ENCODE results near the gene TMEM117. TPM values are rescaled to one million over a fixed set of nuclear protein-coding genes. Genes with fewer than 3 reads are reported as not detected.

The TMEM117 gene
- total RNA-seq, 6 experiments from 2014 or later, result 2.4 to 15.3 (median 3.1) TPM

DNA sequence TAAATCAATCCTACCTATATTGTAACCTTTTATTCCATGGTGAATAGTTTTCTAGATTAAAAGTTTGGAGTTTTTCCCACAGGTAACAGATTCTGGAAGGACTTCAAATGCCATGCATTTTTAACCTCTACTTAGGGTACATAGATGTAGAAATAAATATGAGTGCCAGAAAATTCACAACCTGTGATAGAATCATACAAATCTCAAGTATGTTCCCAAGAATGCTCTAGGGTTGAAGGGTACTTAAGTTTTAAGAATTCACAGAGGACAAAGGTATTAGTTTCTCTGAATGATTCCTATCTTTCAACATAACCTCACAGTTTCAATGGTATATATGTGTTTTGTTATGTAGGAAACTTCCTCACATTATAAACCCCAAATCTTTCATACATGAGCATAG lies 511.3 kb downstream of the TMEM117 start:
- Histone ChIP-seq H3K27me3 (no peaks in the 10 kb centered on the region), H3K4me1 (peaks cover 0 to 3% (median 0%) of the 10 kb centered on the region in 4 donors), H3K27ac (no peak overlapping the region), H3K36me3 (no peaks in the 10 kb centered on the region), H3K9me3 (no peaks in the 10 kb centered on the region), H3K4me3 (no peak overlapping the region)
- intact Hi-C loops (cut with DNase I), result no loop called here
- TF ChIP-seq, protein P1, sequence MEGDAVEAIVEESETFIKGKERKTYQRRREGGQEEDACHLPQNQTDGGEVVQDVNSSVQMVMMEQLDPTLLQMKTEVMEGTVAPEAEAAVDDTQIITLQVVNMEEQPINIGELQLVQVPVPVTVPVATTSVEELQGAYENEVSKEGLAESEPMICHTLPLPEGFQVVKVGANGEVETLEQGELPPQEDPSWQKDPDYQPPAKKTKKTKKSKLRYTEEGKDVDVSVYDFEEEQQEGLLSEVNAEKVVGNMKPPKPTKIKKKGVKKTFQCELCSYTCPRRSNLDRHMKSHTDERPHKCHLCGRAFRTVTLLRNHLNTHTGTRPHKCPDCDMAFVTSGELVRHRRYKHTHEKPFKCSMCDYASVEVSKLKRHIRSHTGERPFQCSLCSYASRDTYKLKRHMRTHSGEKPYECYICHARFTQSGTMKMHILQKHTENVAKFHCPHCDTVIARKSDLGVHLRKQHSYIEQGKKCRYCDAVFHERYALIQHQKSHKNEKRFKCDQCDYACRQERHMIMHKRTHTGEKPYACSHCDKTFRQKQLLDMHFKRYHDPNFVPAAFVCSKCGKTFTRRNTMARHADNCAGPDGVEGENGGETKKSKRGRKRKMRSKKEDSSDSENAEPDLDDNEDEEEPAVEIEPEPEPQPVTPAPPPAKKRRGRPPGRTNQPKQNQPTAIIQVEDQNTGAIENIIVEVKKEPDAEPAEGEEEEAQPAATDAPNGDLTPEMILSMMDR (IDR thresholded peaks at IDR 0.05), result no peak
- no peak for DNase-seq
- no peak for ATAC-seq

DNA sequence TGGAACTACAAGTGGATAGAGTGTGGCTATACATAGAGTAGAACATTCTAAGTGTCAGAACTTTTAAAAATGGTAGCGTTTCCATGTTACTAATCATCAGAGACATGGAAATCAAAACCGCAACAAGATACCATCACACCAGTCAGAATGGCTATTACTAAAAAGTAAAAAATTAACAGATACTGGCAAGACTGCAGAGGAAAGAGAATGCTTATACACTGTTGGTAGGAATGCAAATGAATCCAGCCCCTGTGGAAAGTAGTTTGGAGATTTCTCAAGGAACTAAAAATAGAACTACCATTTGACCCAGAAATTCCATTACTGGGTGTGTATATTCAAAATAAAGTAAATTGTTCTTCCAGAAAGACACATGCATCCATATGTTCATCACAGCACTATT lies 521.6 kb downstream of the TMEM117 start:
- Histone ChIP-seq H3K27ac (no peak overlapping the region), H3K4me3 (no peak overlapping the region), H3K27me3 (no peaks in the 10 kb centered on the region), H3K4me1 (no peaks in the 10 kb centered on the region), H3K9me3 (no peaks in the 10 kb centered on the region), H3K36me3 (no peaks in the 10 kb centered on the region)
- 89% methylated on average over 2 of the region's 2 CpGs for WGBS (ENCODE audit: insufficient coverage, low coverage, low lambda C conversion rate, missing lambda C conversion rate)
- TF ChIP-seq POLR2A (IDR thresholded peaks at IDR 0.05), result no peak
- TF ChIP-seq, protein P1 (IDR thresholded peaks at IDR 0.05), result no peak
- DNase-seq, result no peak
- intact Hi-C loops (cut with DNase I), result no loop called here
- no peak for ATAC-seq

DNA sequence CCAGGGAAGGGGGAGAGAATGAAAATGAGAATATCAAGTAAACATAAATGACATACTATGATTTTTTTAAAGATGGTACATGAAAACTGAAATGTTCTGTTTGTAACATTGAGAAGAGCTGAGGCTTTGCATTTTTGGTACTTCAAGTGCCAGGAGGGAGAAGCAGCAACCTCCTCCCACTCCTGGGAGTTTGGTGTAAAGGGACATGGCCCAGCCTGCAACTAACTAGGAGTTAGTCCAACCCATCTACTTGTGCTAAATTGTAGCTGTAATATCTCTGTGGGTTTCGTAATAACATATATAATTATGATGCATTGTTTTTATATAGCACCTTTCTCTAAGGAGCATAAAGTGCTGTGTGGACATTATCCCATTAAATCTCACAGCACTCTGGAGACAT lies 522.8 kb downstream of the TMEM117 start:
- intact Hi-C loops (cut with DNase I), result no loop called here
- H3K27ac ChIP-seq, result no peak overlapping the region
- ATAC-seq, result no peak

DNA sequence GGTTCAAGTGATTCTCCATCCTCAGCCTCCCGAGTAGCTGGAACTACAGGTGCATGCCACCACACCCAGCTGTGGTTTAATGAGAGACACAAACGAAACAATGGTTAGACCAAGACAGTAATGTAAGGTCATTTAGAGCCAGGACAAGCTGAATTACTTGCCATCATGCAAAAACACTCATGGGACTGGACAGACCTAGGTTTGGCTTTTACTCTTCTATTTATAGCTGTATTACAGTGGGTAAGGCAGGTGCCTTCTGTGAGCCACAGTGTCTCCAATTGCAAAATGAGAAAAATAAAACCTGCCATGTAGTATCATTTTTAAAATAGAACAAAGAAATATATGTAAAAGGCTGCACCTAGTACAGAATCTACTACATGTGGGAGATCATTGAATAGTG lies 527.1 kb downstream of the TMEM117 start:
- DNase-seq, result no peak
- Histone ChIP-seq H3K4me1 (no peaks in the 10 kb centered on the region), H3K27ac (no peak overlapping the region), H3K36me3 (no peaks in the 10 kb centered on the region), H3K4me3 (no peak overlapping the region), H3K9me3 (no peaks in the 10 kb centered on the region), H3K27me3 (no peaks in the 10 kb centered on the region)
- whole genome bisulfite sequencing (ENCODE audit: insufficient coverage, low coverage, low lambda C conversion rate, missing lambda C conversion rate), result no CpG with 5 or more reads among the region's 2 CpGs
- TF ChIP-seq POLR2A (IDR thresholded peaks at IDR 0.05), result no peak
- TF ChIP-seq, protein P1 (IDR thresholded peaks at IDR 0.05), result no peak
- ATAC-seq, result no peak
- intact Hi-C loops (cut with DNase I), result no loop called here

More for the DNA sequence above, 522.8 kb downstream of the TMEM117 start:
- Histone ChIP-seq H3K36me3 (no peaks in the 10 kb centered on the region), H3K9me3 (no peaks in the 10 kb centered on the region), H3K27me3 (no peaks in the 10 kb centered on the region), H3K4me3 (no peak overlapping the region), H3K4me1 (no peaks in the 10 kb centered on the region)
- WGBS (ENCODE audit: insufficient coverage, low coverage, low lambda C conversion rate, missing lambda C conversion rate), result 92% methylated on average over 1 of the region's 1 CpG
- no peak for TF ChIP-seq POLR2A (IDR thresholded peaks at IDR 0.05)
- DNase-seq, result no peak

DNA sequence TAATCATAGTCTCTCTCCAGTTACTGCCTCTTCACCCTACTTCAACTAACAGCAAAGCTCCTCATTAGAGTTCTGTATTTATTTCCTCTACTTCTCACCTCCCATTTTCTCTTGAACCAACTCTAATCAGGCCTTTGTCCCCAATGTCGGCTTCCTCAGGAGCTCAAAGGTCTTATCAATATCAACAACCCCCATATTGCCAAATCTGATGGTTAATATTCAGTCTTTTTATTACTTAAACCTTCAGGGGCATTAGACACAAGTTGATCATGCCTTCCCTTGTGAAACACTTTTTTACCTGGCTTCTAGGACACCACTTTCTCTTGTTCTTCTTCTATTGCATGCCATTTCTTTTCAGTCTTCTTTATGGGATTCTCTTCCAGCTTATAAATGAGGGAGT lies 531.3 kb downstream of the TMEM117 start:
- intact Hi-C loops (cut with DNase I), result no loop called here
- no peak for TF ChIP-seq POLR2A (IDR thresholded peaks at IDR 0.05)
- TF ChIP-seq, protein P1 (IDR thresholded peaks at IDR 0.05), result no peak
- no peak overlapping the region for H3K27ac ChIP-seq
- no peaks in the 10 kb centered on the region for H3K4me1 ChIP-seq
- H3K36me3 ChIP-seq, result no peaks in the 10 kb centered on the region
- 30% methylated on average over 1 of the region's 1 CpG for WGBS (ENCODE audit: insufficient coverage, low coverage, low lambda C conversion rate, missing lambda C conversion rate)
- H3K4me3 ChIP-seq, result no peak overlapping the region
- no peak for DNase-seq
- no peaks in the 10 kb centered on the region for H3K9me3 ChIP-seq
- ATAC-seq, result no peak
- no peaks in the 10 kb centered on the region for H3K27me3 ChIP-seq
